BJ (cell line): Measurements from ENCODE around the gene MRPL21. TPM values are rescaled to one million over a fixed set of nuclear protein-coding genes. Genes with fewer than 3 reads are reported as not detected.
"Not testable (repeated sequence)": the region's sequence is repeated elsewhere in the genome, so short reads cannot be mapped to it uniquely, and the experiment has no call there.

ENCODE experiments used
- CTCF ChIA-PET: fragments of 350-600 bp; formaldehyde crosslinking; extraction: SDS; loops from one replicate; lab custom pipeline; 2021; ENCODE audit warnings: antibody characterized with exemption, inconsistent platforms; lab: Yijun Ruan, JAX
- POLR2A ChIA-PET: fragments of 300-600 bp; sonication (Branson Sonifier 250); formaldehyde crosslinking; extraction: SDS; loops from one replicate; lab custom pipeline; 2021; ENCODE audit warnings: antibody characterized with exemption; lab: Charles Lee
- DNase-seq: peaks from one replicate; pipeline ENCODE4 v3.0.0-alpha.2; 2011; ENCODE audit warnings: low read depth
- H3K27me3 ChIP-seq: 2 replicates; pipeline ENCODE4 v1.6.0; 2011; ENCODE audit warnings: low read length; ENCODE audit not compliant: control insufficient read depth, insufficient read depth
- H3K36me3 ChIP-seq: 2 replicates; pipeline ENCODE4 v1.5.1; 2011; ENCODE audit warnings: low read length; ENCODE audit not compliant: control insufficient read depth, insufficient read depth
- H3K4me3 ChIP-seq: 2 replicates; pipeline ENCODE4 v1.5.1; 2011; ENCODE audit warnings: low read depth, mild to moderate bottlenecking, control low read depth, low read length
- CTCF ChIP-seq: IDR thresholded peaks from 2 replicates; pipeline ENCODE4 v1.5.1; 2011; ENCODE audit warnings: low read depth, mild to moderate bottlenecking, control low read depth, inconsistent platforms, low read length, moderate library complexity; ENCODE audit not compliant: insufficient read depth
- polyA plus RNA-seq: library from polyadenylated mRNA; depleted of rRNA; stranded (reverse); fragments of >200 nt; gene quantifications from 2 replicates; pipeline ENCODE4 v1.2.3, GENCODE V29; 2011

The MRPL21 gene
- polyA plus RNA-seq, 1 experiment, result 57.2 TPM

GRCh38 chr11:68859123-68859522, 44.5 kb downstream of the MRPL21 start:
- no peak for TF ChIP-seq CTCF
- Histone ChIP-seq H3K27me3 (peaks cover 3% of the 10 kb centered on the region), H3K36me3 (no peaks in the 10 kb centered on the region), H3K4me3 (no peak overlapping the region)
- DNase-seq, result no peak
- CTCF ChIA-PET, result interaction anchor here (0.6 to 0.9 kb wide), 2 partner anchors 31 to 1210 kb away, joined by 3 read pairs; no protein-coding TSS in a partner anchor
- POLR2A ChIA-PET, result no interaction called here

GRCh38 chr11:68857037-68857586, 46.5 kb downstream of the MRPL21 start:
- POLR2A ChIA-PET, result no interaction called here
- DNase-seq, result no peak
- CTCF ChIA-PET, result no interaction called here
- TF ChIP-seq CTCF, result no peak
- Histone ChIP-seq H3K4me3 (no peak overlapping the region), H3K36me3 (no peaks in the 10 kb centered on the region), H3K27me3 (peaks cover 9% of the 10 kb centered on the region)

GRCh38 chr11:68856425-68857030, 47.1 kb downstream of the MRPL21 start:
- H3K36me3 ChIP-seq, POLR2A ChIA-PET, H3K27me3 ChIP-seq, H3K4me3 ChIP-seq, DNase-seq: not testable (repeated sequence)
- CTCF ChIA-PET, result interaction anchor here (1.4 to 2.2 kb wide), 2 partner anchors 16 to 33 kb away, joined by 3 to 6 read pairs; no protein-coding TSS in a partner anchor

GRCh38 chr11:68855205-68855981, 48.2 kb downstream of the MRPL21 start:
- no peak for DNase-seq
- H3K4me3 ChIP-seq, result peak overlapping the region; percentile 51
- H3K36me3 ChIP-seq, result no peaks in the 10 kb centered on the region
- POLR2A ChIA-PET, result no interaction called here
- CTCF ChIA-PET, result interaction anchor here (0.7 to 2.2 kb wide), 4 partner anchors 11 to 222 kb away, joined by 3 to 6 read pairs (median 3); no protein-coding TSS in a partner anchor
- peaks cover 9% of the 10 kb centered on the region for H3K27me3 ChIP-seq
- TF ChIP-seq CTCF, result no peak

GRCh38 chr11:68854273-68854958, 49.2 kb downstream of the MRPL21 start:
- Histone ChIP-seq H3K36me3 (no peaks in the 10 kb centered on the region), H3K4me3 (peak overlapping the region; percentile 19), H3K27me3 (peaks cover 9% of the 10 kb centered on the region)
- ChIA-PET CTCF (interaction anchor here (0.7 to 2.2 kb wide), 3 partner anchors 10 to 221 kb away, joined by 3 to 6 read pairs (median 3); no protein-coding TSS in a partner anchor), POLR2A (no interaction called here)
- DNase-seq, result no peak
- no peak for TF ChIP-seq CTCF
